Measurements from ENCODE around the gene BCKDHA. TPM values are rescaled to one million over a fixed set of nuclear protein-coding genes. Genes with fewer than 3 reads are reported as not detected.
A peak's percentile ranks its signal among the peaks of the same experiment; 100 is the strongest.
"Not testable (repeated sequence)": the region's sequence is repeated elsewhere in the genome, so short reads cannot be mapped to it uniquely, and the experiment has no call there.

BCKDHA gene
- total RNA-seq, 1 experiment from 2014 or later, result 41.4 TPM

DNA sequence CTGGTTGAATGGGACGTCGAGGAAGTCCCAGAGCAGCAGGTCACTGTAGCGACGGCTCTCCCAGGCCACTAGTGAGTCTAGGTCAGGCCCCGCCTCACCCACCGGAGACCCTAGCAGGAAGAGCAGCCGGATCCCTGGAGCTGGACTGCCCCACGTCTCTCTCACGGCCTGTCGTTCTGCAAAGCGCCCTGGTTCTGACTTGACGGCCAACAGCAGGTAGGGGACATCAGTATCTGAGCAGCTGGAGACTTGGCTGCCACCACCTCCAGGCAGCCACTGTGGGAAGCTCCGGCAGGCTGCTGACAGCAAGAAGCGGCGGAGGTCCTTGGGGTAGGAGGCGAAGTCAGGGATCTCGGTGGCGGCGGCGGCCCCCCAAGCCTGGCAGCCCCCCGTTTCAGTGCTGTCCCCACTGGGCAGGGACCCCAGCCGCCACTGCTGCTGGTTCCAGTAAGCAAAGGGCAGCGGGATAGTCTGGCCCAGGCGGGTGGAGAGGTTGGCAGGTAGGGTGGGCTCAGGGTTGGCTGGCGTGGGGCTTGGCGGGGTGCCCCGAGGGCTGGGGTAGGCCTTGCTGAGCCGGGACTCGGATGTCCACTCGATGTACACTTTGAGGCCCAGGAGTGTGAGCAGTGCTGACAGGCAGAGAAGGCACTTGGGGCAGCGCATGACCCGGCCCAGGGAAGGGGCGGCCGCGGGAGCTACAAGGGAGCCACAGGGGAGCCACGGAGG, 28.7 kb downstream of the BCKDHA start:
- DNase-seq (ENCODE audit: low read depth), result no peak

GRCh38 chr19:41426952-41427646, 29.5 kb downstream of the BCKDHA start, which contains the start of gene B3GNT8:
TSS of gene B3GNT8 (minus strand) at chr19:41427374. CDS start at chr19:41426778, 596 bp downstream.
- peak; percentile 48 for DNase-seq (ENCODE audit: low read depth)

- no peak for DNase-seq (ENCODE audit: low read depth)
These were observed 30.2 kb downstream of the BCKDHA start for GRCh38 chr19:41427647-41428480.

DNA sequence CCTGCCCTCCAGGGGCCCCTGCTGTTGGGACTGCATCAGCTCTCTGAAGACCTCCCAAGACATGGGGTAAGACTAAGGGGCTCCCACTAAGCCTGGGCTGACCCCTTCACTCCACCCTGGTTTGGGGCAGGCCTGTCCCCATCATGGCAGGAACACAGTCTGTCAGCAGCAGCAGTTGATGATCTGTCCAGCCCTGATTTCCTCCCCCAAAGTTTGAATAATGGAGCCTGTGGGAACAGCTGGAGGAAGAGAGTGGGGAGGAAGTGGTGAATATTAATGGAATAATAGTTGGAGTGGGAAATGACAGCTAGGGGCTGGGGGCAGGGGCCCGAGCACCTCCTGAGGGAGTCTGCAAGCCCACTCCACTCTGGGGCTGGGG, 30.9 kb downstream of the BCKDHA start:
- no peak for DNase-seq (ENCODE audit: low read depth)

GRCh38 chr19:41430922-41431321, 33.3 kb downstream of the BCKDHA start:
- DNase-seq (ENCODE audit: low read depth), result peak; percentile 39

- DNase-seq (ENCODE audit: low read depth), result no peak
These were observed 34.1 kb downstream of the BCKDHA start for GRCh38 chr19:41431426-41432386.

DNA sequence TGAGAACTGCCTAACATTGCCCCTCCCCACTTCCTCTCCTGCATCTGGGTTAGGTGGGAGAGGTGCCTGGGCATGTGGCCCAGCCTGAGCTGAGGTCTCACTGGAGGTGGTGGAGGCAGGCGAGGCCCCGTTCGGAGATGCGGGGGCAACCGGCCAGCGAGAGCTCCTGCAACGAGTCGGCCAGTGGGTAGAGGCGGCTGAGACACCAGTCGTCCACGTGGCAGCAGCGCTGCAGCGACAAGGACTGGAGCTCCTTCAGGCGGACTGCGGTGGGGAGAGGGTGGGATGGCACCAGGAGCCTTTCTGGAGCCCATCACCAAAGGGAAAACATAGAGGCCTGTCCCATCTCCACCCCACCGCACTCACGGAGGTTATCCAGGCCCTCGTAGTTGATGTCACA, 35.6 kb downstream of the BCKDHA start:
- DNase-seq (ENCODE audit: low read depth), result no peak

GRCh38 chr19:41434450-41434849, 36.8 kb downstream of the BCKDHA start:
- no peak for DNase-seq (ENCODE audit: low read depth)

GRCh38 chr19:41435376-41435775, 37.8 kb downstream of the BCKDHA start:
- DNase-seq (ENCODE audit: low read depth), result not testable (repeated sequence)

GRCh38 chr19:41435936-41436673, 38.5 kb downstream of the BCKDHA start:
- DNase-seq (ENCODE audit: low read depth), result no peak

- DNase-seq (ENCODE audit: low read depth), result no peak
These were observed 39.0 kb downstream of the BCKDHA start for GRCh38 chr19:41436674-41436951.

GRCh38 chr19:41437944-41438574, 40.4 kb downstream of the BCKDHA start:
- DNase-seq (ENCODE audit: low read depth), result no peak

DNA sequence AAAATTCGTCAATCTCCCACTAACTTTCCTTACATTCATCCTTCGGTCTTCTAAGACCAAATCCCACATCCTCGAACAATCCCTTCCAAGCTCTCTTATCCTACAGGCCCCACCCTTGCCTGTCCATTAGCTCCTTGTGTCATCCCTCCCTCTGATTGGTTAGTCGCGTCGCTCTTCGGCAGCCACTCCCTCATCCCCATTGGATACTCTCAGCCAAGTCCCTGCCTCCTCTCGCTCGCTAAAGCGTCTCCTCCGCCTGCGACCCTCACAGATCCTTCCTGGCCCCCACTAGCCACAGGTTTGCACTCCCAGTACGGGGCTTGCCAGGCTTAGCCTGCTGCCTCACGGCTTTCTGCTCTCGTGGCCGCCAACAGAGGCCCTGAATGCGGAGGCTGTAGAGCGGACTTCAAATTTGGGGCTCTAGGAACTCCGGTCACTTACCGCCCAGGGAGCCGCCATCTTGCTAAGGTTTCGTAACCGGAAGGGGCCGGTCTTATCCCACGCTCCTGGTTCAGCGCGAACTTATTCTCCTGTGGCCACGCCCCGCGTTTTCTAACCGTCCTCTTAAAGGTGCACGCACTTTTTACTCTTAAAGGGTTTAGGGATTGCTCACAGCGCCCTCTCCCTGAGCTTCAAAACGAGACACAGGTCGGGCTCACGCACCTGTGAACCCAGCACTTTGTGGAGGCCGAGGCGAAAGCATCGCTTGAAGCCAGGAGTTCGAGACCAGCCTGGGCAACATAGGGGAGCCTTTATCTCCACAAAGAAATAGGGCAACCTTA, 42.0 kb downstream of the BCKDHA start, which contains the start of gene DMAC2:
DMAC2 (minus strand) TSS at position 472 of the 782 bp plus-strand sequence; CDS start at position 459, 13 bp downstream.
- peak; percentile 99 for DNase-seq (ENCODE audit: low read depth)

- no peak for DNase-seq (ENCODE audit: low read depth)
These were observed 43.8 kb downstream of the BCKDHA start for GRCh38 chr19:41441321-41441945.

DNA sequence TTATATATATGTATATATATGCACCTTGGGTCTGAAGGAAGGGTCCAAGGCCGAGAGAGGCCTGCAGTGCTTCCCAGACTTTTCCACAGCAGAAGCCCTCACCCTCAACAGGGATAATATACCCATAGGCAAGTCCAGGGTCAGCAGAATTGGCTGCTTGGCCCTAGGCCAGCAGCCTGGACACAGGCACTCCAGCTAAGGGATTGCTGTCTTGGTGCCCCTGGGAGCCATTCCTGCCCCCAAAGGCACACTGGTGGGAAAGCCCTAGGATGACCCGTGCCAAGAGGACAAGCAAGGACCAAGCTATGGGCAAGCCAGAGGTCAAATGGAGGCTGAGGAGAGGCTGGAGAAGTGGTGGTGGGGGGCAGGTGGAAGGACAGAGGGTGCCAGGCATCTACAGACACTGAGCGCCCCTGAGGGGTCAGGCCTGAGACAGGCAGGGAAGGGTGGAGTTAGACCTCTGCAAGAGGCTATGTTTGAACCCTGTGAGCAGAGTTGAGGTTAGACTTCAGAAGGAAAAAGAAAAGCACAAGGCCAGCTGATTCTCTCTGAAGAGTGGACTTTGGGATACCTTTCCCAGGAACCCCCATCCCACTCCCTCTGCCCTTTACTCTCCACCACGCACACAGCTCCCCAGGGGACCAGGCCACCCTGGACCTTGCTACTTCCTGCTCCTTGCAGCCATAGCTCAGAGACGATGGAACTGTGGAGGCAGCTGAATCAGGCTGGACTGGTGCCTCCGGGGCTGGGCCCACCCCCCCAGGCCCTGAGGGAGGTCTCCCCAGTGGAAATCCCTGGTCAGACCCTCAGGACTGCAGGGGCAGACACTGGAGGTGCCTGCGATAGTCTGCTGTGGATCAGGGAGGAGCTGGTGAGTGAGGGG, 45.1 kb downstream of the BCKDHA start, which contains the start of gene ERICH4:
ERICH4 (plus strand) TSS at position 684 of the 883 bp plus-strand sequence; CDS start at position 698, 14 bp downstream.
- DNase-seq (ENCODE audit: low read depth), result no peak

- DNase-seq (ENCODE audit: low read depth), result no peak
These were observed 46.3 kb downstream of the BCKDHA start for GRCh38 chr19:41443813-41444455.

DNA sequence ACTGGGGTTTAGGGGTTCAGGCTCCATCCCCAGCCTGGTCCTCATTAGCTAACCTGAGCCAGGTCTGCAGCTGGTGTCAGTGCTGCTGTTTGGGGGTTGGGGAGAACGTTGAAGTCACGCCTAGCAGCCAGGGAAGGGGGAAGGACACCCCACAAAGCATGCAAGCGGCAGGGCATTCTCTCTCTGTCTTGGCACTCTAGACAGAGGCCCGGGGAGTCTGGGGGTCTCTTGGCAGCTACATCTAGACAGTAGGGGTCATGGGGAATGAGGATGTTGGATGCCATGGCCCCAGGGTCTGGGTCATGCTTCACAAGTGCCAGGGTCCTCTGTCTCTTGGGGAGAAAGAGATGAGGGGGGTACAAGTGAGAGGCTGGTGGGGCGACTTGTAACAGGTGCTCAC, 48.0 kb downstream of the BCKDHA start:
- DNase-seq (ENCODE audit: low read depth), result no peak

All from Daoy (cell line).